T-cell (primary cell): ENCODE measurements around the gene HOXB7. TPM values are rescaled to one million over a fixed set of nuclear protein-coding genes. Genes with fewer than 3 reads are reported as not detected.
A peak's percentile ranks its signal among the peaks of the same experiment; 100 is the strongest.

Experiments used
- ATAC-seq, 4 experiments: fragments of 200-7000 bp in 3 of 4; fragments of 150-1000 bp in 1 of 4; cut with Tn5 transposase; replicated peaks in 1 of 4; 1 replicate in 3 of 4; 2 replicates in 1 of 4; pipeline ENCODE4 v1.10.0; 2021; ENCODE audit warnings: moderate library complexity in 3 of 4, mild to moderate bottlenecking in 2 of 4, moderate number of reproducible peaks in 1 of 4
- CTCF ChIA-PET, 2 donors: fragments of 300-600 bp; sonication (Branson Sonifier 250); formaldehyde crosslinking; loops; one replicate each; lab custom pipeline; 2022; ENCODE audit warnings: antibody characterized with exemption in 2 of 2; lab: Charles Lee
- POLR2A ChIA-PET, 2 donors: fragments of 300-600 bp; sonication (Branson Sonifier 250); formaldehyde crosslinking; loops; one replicate each; lab custom pipeline; 2022; ENCODE audit warnings: antibody characterized with exemption in 2 of 2; lab: Charles Lee
- DNase-seq, 35 experiments: peaks; one replicate each; pipeline versions ENCODE4 v3.0.0 to v3.0.0-alpha.2; 2013 to 2023
- H3K27ac ChIP-seq: one replicate; pipeline ENCODE4 v1.5.1; 2013; ENCODE audit warnings: low read length
- H3K27me3 ChIP-seq, 2 experiments: replicated peaks in 1 of 2; 1 replicate in 1 of 2; 2 replicates in 1 of 2; pipeline versions ENCODE4 v1.6.1 to v1.7.0; 2013; ENCODE audit warnings: low read length in 1 of 2, mixed read lengths in 1 of 2; ENCODE audit not compliant: control insufficient read depth in 2 of 2, insufficient read depth in 2 of 2; ENCODE audit errors: extremely low read depth in 1 of 2
- H3K36me3 ChIP-seq, 2 donors: 1 replicate in 1 of 2; 2 replicates in 1 of 2; pipeline versions ENCODE4 v1.6.1 to v1.7.0; 2013; ENCODE audit warnings: low read length in 1 of 2; ENCODE audit not compliant: control insufficient read depth in 2 of 2, insufficient read depth in 1 of 2; ENCODE audit errors: extremely low read depth in 1 of 2
- H3K4me1 ChIP-seq, 2 experiments: 1 replicate in 1 of 2; 2 replicates in 1 of 2; pipeline versions ENCODE4 v1.6.1 to v1.7.0; 2013; ENCODE audit warnings: low read length in 2 of 2, mixed read lengths in 1 of 2; ENCODE audit not compliant: insufficient read depth in 2 of 2, control insufficient read depth in 1 of 2; ENCODE audit errors: extremely low read depth in 1 of 2
- H3K4me3 ChIP-seq, 2 donors: 1 replicate in 1 of 2; 2 replicates in 1 of 2; pipeline versions ENCODE4 v1.5.1 to v1.7.0; 2013; ENCODE audit warnings: mild to moderate bottlenecking in 2 of 2, low read length in 1 of 2, moderate library complexity in 1 of 2; ENCODE audit not compliant: control insufficient read depth in 1 of 2; ENCODE audit errors: extremely low read depth in 1 of 2
- H3K9me3 ChIP-seq: 2 replicates; pipeline ENCODE4 v1.7.0; 2013
- H3K27ac Mint-ChIP-seq, 2 donors: one replicate each; pipeline ENCODE4 v1.8.0; 2020 to 2021; ENCODE audit warnings: mild to moderate bottlenecking in 2 of 2, mixed read lengths in 2 of 2
- H3K27me3 Mint-ChIP-seq, 2 donors: one replicate each; pipeline ENCODE4 v1.8.0; 2021 to 2022; ENCODE audit warnings: mixed read lengths in 2 of 2
- H3K36me3 Mint-ChIP-seq: one replicate; pipeline ENCODE4 v1.8.0; 2021; ENCODE audit warnings: mixed read lengths
- H3K4me1 Mint-ChIP-seq, 3 donors: one replicate each; pipeline ENCODE4 v1.8.0; 2020 to 2022; ENCODE audit warnings: mixed read lengths in 3 of 3, mild to moderate bottlenecking in 1 of 3
- H3K4me3 Mint-ChIP-seq, 3 donors: one replicate each; pipeline ENCODE4 v1.8.0; 2020 to 2022; ENCODE audit warnings: mild to moderate bottlenecking in 3 of 3, mixed read lengths in 3 of 3, moderate library complexity in 3 of 3
- H3K9me3 Mint-ChIP-seq, 3 donors: one replicate each; pipeline ENCODE4 v1.8.0; 2020 to 2022; ENCODE audit warnings: mixed read lengths in 3 of 3
- WGBS: methylation state at CpG from one replicate; pipeline ENCODE4 v1.1.5; 2013; ENCODE audit warnings: missing lambda C conversion rate; ENCODE audit not compliant: insufficient coverage; 5-methylcytosine and 5-hydroxymethylcytosine counted together
- total RNA-seq, 35 experiments: library from RNA in 6 of 35; stranded (reverse) in 6 of 35; fragments of 120-200 nt in 1 of 35; gene quantifications; one replicate each; pipeline versions ENCODE4 v1.2.1 to v1.2.4 and lab custom pipeline; 2013 to 2026

HOXB7 gene
- total RNA-seq, 5 donors from 2014 or later (not counting 1 experiment from before 2014, with no cell fraction given), result 0.47 to 0.66 (median 0.60) TPM; not detected in 2

DNA sequence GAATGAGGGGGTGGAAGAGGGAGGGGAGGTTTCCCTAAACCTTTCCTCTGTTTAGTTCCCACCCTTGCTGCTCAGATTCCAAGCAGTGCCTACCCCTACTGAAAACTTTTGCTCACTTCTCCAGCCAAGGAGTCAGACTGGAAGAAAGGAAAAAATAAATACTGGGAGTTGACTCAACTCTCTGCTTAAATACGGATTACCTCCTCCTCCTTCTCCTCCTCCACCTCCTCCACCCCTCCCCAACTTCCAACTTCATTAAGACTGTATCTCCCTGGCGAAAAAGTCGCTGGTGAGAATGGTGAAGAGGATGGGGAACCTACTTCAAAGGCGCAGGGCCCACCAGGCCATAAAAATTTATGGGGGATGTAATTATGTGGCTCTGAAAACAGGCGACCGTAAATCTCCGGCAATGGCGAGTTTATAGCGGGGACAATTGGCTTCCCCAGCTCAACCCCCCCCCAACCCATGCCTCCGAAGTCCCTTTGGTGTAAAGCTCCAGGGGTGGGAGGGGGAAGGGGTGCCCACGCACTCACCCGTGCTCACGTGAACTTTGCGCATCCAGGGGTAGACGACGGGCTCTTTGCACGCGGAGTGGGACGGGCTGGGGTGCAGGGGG lies 33.4 kb downstream of the HOXB7 start:
- Histone ChIP-seq H3K27me3 (peaks cover 0 to 56% of the 10 kb centered on the region in 2 experiments), H3K36me3 (no peaks in the 10 kb centered on the region), H3K9me3 (no peaks in the 10 kb centered on the region), H3K4me1 (peaks cover 8 to 55% of the 10 kb centered on the region in 2 experiments), H3K4me3 (peak overlapping the region; percentile 42 to 82), H3K27ac (no peak overlapping the region)
- peak; percentile 18 to 38 (median 21) for ATAC-seq
- Mint-ChIP-seq H3K9me3 (no peaks in the 10 kb centered on the region), H3K27me3 (peaks cover 29 to 37% of the 10 kb centered on the region in 2 donors), H3K4me3 (peak overlapping the region; percentile 76 to 87 (median 81)), H3K4me1 (peaks cover 29 to 59% (median 45%) of the 10 kb centered on the region in 3 donors), H3K27ac (peak overlapping the region in 1 of 2 donors; percentile 43), H3K36me3 (no peaks in the 10 kb centered on the region)
- ChIA-PET POLR2A (interaction anchor here (0.5 to 0.6 kb wide), 5 partner anchors 12 to 226 kb away, joined by 3 to 5 read pairs (median 3); no protein-coding TSS in a partner anchor), CTCF (no interaction called here)
- WGBS, result 1% methylated on average over 7 of the region's 19 CpGs
- peak in 1 of 35 experiments; percentile 43 for DNase-seq

DNA sequence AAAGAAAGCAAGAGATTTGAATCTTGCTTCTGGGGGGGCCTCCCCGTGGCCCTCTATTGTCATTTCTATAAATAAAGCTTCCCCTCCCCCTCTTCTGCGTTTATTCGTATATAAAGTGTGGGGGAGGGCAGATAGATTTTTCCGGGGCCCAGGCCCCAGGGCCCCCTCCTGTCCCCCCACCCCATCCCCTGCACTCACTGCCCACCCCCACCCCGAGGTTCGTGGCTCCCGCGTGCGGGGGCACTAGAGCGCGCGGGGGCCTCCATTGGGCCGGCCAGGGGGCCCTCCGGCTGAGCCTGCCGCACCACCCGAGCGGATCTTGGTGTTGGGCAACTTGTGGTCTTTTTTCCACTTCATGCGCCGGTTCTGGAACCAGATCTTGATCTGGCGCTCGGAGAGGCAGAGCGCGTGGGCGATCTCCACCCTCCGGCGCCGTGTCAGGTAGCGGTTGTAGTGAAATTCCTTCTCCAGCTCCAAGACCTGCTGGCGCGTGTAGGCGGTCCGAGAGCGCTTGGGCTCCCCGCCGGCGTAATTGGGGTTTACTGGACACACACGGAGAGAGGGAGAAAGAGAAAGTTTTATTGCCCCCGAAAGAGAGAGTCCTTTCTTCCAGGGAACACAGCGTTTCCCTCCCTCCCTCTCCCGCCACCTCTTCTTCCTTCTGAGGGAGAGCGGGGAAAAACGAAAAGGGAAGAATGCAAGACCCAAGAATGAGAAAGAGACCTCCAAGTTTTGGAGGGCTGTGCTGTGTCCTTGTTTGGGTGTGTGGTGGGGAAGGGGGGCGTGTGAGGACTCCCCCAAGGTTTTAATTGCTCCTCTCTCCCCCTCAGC lies 34.1 kb downstream of the HOXB7 start:
- peak overlapping the region in 1 of 2 donors; percentile 48 for H3K4me3 ChIP-seq
- no peaks in the 10 kb centered on the region for H3K36me3 ChIP-seq
- Mint-ChIP-seq H3K36me3 (peaks cover 3% of the 10 kb centered on the region), H3K4me1 (peaks cover 29 to 54% (median 40%) of the 10 kb centered on the region in 3 donors), H3K27me3 (peaks cover 27 to 33% of the 10 kb centered on the region in 2 donors), H3K9me3 (no peaks in the 10 kb centered on the region), H3K4me3 (peak overlapping the region; percentile 76 to 87 (median 81)), H3K27ac (peak overlapping the region in 1 of 2 donors; percentile 52)
- H3K27ac ChIP-seq, result no peak overlapping the region
- ATAC-seq (no peak), DNase-seq (no peak)
- POLR2A ChIA-PET, result no interaction called here
- 57% methylated on average over 13 of the region's 43 CpGs for WGBS
- peaks cover 8 to 47% of the 10 kb centered on the region in 2 experiments for H3K4me1 ChIP-seq
- CTCF ChIA-PET, result interaction anchor here in 1 of 2 donors (0.7 kb wide), 1 partner anchor 225 kb away, joined by 3 read pairs; no protein-coding TSS in a partner anchor
- no peaks in the 10 kb centered on the region for H3K9me3 ChIP-seq
- H3K27me3 ChIP-seq, result peaks cover 0 to 49% of the 10 kb centered on the region in 2 experiments

DNA sequence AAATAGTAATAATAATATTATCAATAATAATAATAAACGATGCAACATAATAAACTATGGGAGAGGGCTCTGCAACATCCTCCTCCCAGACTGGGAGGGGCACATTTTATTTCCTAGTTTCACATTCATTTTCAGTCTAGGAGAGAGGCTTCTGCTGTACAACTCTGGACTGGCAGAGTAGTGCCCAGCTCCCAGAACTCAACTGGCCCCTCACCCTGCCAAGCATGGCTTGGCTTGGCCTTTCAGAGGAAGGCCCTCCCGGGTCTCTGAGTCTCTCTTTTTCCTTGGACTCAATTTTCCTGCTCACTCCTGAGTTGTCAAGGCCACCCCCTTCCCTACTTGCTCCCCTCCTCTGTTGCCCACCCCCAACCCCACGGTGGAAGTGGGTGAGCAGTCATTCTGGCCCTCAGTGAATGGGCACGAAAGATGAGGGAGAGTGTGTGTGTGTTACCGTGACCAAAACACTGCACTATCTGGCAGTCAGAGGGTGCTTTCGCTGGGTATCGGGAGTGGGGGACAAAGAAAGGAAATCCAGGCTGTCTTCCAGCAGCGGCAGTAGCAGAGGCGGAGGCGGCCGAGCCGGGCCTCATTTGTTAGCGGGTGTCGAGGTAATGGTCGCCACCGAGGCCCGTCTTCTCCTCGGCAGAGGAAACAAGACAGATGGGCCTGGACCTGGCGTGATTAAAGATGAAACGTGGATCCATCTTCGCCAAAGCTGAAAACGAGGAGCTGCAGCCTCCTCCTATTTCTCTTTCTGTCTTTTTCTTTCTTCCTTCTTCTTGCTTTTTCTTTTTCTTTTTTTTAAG lies 34.9 kb downstream of the HOXB7 start:
- peaks cover 0 to 45% of the 10 kb centered on the region in 2 experiments for H3K27me3 ChIP-seq
- peak overlapping the region in 2 of 3 donors; percentile 17 to 55 for H3K4me3 Mint-ChIP-seq

DNA sequence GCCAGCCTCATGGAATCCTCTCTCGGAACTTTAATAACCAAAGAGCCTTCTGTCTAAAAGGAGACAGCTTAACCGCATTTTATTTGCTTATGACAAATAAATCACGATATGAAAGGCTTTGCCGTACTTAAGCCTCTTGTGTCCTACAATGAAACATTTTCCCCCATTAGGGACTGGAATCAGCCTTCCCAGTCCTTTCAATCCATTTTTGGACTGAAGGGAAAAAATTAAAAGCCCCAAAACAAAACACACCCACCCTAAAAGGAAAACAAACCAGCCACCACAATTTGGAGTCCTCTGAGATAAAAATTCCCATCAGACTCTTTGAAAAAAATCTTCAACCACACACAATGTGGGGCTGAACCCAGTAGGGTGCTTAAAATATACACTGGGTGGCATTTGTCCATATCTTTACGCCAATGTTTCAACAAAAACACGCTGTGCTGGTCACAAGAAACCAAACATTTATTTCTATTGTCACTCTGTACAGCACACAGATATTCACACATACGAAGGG lies 35.7 kb downstream of the HOXB7 start:
- H3K9me3 ChIP-seq, result no peaks in the 10 kb centered on the region
- Mint-ChIP-seq H3K4me1 (peaks cover 17 to 39% (median 27%) of the 10 kb centered on the region in 3 donors), H3K9me3 (no peaks in the 10 kb centered on the region), H3K27me3 (peaks cover 15 to 17% of the 10 kb centered on the region in 2 donors), H3K36me3 (peaks cover 7% of the 10 kb centered on the region), H3K4me3 (no peak overlapping the region), H3K27ac (no peak overlapping the region)
- no peak overlapping the region for H3K4me3 ChIP-seq
- 100% methylated on average over 2 of the region's 7 CpGs for WGBS
- CTCF ChIA-PET, result interaction anchor here in 1 of 2 donors (0.5 to 1.4 kb wide), 4 partner anchors 12 to 309 kb away, joined by 3 to 9 read pairs (median 4); partner anchors contain the start of gene HOXB5
- no peak for DNase-seq
- peaks cover 8 to 36% of the 10 kb centered on the region in 2 experiments for H3K4me1 ChIP-seq
- POLR2A ChIA-PET, result no interaction called here
- H3K27ac ChIP-seq, result no peak overlapping the region
- H3K27me3 ChIP-seq, result peaks cover 0 to 42% of the 10 kb centered on the region in 2 experiments
- no peak for ATAC-seq
- peaks cover 0 to 4% of the 10 kb centered on the region in 2 donors for H3K36me3 ChIP-seq

More for the DNA sequence above, 34.9 kb downstream of the HOXB7 start:
- ChIA-PET POLR2A (no interaction called here), CTCF (interaction anchor here in 1 of 2 donors (0.5 to 1.0 kb wide), 3 partner anchors 34 to 310 kb away, joined by 3 read pairs; no protein-coding TSS in a partner anchor)
- H3K4me1 Mint-ChIP-seq, result peaks cover 23 to 46% (median 32%) of the 10 kb centered on the region in 3 donors
- Histone ChIP-seq H3K4me1 (peaks cover 8 to 42% of the 10 kb centered on the region in 2 experiments), H3K27ac (no peak overlapping the region), H3K9me3 (no peaks in the 10 kb centered on the region), H3K36me3 (peaks cover 0 to 4% of the 10 kb centered on the region in 2 donors), H3K4me3 (no peak overlapping the region)
- ATAC-seq (no peak), DNase-seq (no peak)
- 91% methylated on average over 13 of the region's 22 CpGs for WGBS
- H3K27ac Mint-ChIP-seq, result peak overlapping the region in 1 of 2 donors; percentile 43
- peaks cover 22 to 24% of the 10 kb centered on the region in 2 donors for H3K27me3 Mint-ChIP-seq
- H3K9me3 Mint-ChIP-seq, result no peaks in the 10 kb centered on the region
- H3K36me3 Mint-ChIP-seq, result peaks cover 7% of the 10 kb centered on the region

DNA sequence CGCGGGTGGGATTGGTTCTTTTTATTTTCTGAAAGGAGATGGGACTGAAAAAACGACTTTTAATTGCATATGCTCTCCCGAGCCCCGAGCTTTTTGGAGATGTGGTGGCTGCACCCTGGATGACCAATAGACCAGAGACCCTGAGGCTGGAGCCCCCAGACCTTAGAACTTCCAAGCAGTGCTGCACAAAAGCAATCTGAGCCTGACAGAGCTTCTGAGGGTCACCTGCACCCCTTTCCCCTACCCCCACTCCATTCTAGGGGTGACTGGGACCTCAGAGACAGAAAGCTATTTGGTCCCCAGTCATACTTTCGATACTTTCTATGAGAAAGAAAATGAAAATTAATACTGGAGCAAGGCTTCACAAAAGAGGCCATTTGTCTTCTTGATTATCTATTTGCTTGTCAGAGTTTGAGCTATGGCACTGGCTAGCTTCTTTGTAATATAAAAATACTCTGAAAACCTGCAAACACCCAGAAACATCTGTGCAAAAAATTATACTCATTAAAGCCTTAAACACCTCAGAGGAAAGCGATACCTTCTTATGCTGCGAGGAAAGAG lies 36.2 kb downstream of the HOXB7 start:
- peaks cover 0 to 4% of the 10 kb centered on the region in 2 donors for H3K36me3 ChIP-seq
- no peaks in the 10 kb centered on the region for H3K9me3 ChIP-seq
- ChIA-PET CTCF (interaction anchor here in 1 of 2 donors (0.6 to 1.4 kb wide), 4 partner anchors 13 to 392 kb away, joined by 3 to 9 read pairs (median 4); partner anchors contain the start of gene HOXB5), POLR2A (no interaction called here)
- H3K27me3 ChIP-seq, result peaks cover 0 to 38% of the 10 kb centered on the region in 2 experiments
- Mint-ChIP-seq H3K9me3 (no peaks in the 10 kb centered on the region), H3K36me3 (peaks cover 7% of the 10 kb centered on the region), H3K27ac (no peak overlapping the region), H3K4me3 (no peak overlapping the region), H3K4me1 (peaks cover 11 to 36% (median 24%) of the 10 kb centered on the region in 3 donors), H3K27me3 (peaks cover 9 to 18% of the 10 kb centered on the region in 2 donors)
- ATAC-seq (no peak), DNase-seq (no peak)
- peaks cover 8 to 32% of the 10 kb centered on the region in 2 experiments for H3K4me1 ChIP-seq
- 100% methylated on average over 3 of the region's 8 CpGs for WGBS
- H3K4me3 ChIP-seq, result no peak overlapping the region
- H3K27ac ChIP-seq, result no peak overlapping the region
